Measurements from ENCODE around the gene FAM222B.
"Not testable (repeated sequence)": the region's sequence is repeated elsewhere in the genome, so short reads cannot be mapped to it uniquely, and the experiment has no call there.

Gene FAM222B, protein sequence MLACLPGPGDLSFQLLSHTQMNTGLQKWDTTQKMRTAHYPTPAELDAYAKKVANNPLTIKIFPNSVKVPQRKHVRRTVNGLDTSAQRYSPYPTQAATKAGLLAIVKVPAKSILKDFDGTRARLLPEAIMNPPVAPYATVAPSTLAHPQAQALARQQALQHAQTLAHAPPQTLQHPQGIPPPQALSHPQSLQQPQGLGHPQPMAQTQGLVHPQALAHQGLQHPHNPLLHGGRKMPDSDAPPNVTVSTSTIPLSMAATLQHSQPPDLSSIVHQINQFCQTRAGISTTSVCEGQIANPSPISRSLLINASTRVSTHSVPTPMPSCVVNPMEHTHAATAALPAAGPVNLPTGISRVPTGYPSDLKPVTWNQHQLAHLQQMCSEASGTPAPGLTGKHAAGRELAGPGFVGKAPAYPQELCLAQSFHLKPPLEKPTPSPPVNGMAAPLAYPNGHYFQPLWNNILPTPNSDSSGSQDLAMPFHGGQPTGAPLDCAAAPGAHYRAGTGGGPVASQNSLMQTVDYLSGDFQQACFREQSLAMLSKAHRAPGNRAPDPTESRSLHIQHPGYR
- 22.1 reads per million, percentile 49 among the genes with 10 or more reads in this experiment for total RNA-seq

DNA sequence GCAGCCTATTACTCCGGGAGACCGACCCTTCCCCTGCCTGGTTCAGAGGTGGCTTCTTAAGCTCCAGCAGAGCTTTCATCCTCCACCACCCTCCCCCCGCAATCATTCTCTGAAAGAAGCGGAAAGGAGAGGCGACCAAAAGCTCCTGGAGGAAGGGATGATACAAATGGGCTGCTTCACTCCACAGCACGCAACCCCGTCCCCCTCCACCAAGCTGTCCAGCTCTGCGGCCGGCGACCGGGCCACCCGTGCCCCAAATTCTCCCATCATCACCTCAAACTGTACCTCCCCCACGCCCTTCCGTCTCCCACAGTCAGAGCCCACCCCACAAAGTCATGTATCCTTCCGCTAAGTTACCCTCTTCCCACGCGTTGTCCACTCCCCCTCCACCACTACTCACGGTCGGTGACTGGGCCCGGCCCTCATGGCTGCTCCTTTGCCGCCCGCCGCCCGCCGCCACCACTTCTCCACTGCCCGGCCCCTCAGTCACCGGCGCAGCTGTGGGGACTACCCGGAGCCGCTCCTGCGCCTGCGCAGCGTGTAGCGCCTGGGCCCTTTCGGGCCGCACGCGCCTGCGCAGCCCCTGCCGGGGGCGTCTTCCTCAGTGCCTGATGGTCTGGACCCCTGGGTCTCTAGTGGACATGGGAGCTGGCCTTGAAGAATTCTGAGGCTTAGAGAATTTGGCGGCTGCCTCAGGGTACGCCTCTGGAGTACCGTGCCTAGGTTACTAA, at the start of gene FAM222B:
TSS of gene FAM222B (minus strand) at position 509 of the 731 bp plus-strand sequence. CDS start 76,123 bp downstream, outside the sequence.
- peak; percentile 77 for DNase-seq

DNA sequence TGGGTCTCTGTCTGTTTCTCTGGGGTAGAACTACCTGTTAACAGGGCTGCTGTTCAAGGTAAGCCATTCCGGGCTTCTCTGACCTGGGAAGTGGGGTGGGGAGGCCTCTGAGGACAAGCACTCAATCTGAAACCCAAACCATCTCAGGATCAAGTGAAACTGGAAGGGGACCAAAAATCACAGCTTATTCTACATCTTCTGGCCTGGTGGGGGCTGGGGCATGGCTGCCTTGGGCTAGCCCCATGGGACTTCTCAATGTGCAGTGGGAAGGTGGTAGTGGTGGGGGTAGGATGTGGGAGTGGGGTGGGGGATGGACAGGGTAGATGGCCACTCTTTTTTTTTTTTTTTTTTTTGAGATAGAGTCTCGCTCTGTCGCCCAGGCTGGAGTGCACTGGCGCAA, 49.4 kb upstream of the FAM222B start:
- DNase-seq, result no peak

DNA sequence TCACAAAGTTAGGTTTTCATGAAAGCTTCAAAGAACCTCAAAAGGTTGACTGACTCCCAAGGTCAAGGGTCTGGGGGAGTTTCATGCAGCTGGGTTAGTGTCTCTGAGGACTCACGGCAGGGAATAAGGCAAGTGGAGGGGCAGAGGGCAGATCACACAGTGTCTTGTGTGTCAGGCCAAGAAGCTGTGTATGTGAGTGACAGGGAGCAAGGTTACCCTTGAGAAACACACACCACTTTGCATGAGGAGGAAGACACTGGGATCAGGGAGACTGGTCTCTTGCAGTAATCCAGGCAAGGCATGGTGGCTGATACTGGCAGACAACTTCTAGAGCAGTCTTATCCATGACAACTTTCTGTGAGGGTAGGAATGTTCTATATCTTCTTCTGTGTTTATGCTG, 48.6 kb upstream of the FAM222B start:
- no peak for DNase-seq

DNA sequence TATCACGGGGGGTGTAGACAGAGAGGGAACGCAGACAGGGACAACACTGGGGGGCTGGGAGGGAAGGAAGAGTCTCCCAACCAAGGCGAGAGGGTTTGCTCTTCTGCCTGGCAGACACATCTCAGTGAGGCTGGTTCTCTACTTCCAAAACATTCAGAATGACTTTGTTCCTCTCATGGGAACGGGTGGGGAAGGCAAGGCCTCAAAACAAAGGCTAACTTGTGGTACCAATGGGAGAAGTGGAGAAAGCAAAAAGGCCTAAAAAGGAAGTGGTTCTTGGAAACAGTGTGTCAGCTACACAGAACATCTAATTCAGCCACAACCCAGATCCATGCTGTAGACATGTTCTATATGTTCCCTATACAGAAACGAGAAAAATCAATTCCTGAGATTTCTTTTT, 47.4 kb upstream of the FAM222B start:
- DNase-seq, result no peak

DNA sequence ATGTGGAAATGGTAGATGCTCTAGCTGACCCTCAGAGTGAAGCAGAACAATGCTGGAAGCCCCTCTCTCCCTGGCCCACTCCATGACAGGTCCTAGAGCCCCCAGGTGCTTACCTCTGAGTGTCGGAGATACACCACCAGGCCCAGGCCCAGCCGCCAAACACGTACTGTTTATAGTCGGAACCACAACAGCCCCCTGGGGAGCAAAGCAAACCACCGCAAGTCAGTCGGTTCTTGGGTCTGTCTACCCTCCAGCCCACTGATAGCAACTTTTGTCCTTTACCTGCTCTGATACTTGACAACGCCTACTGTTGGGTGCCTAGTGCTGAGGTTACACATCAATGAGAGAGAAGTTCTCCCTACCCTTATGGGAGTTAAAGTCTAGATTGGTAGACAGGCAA, 46.2 kb upstream of the FAM222B start:
- no peak for DNase-seq

DNA sequence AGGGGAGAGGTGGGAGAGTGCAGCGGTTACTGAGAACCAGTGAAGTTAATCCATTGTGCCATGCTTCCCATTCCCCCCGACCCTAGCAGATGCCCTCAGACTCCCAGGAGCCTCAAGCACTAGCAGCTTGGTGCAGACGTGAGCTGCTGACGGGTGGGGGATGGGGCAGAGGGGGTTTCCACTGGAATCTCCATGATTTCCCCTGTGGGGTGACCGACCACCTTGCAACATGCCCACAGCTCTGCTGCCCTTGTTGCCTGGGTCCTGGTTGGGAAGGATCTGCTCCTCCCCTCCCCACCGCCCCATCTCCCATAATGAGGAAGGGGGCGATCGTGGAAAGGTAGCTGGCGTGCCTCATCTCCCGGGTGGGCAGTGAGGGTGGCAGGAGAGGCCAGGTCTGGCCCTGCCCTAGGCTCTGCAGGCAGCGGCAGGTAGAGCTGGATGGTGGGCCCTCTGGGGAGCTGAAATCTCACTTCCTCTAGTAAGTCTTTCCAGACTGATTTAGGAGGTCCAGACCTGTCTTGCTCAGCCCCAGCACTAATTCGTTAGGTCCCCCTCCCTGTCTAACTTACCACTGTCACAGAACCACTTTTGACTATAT, 45.4 kb upstream of the FAM222B start:
- DNase-seq, result no peak

DNA sequence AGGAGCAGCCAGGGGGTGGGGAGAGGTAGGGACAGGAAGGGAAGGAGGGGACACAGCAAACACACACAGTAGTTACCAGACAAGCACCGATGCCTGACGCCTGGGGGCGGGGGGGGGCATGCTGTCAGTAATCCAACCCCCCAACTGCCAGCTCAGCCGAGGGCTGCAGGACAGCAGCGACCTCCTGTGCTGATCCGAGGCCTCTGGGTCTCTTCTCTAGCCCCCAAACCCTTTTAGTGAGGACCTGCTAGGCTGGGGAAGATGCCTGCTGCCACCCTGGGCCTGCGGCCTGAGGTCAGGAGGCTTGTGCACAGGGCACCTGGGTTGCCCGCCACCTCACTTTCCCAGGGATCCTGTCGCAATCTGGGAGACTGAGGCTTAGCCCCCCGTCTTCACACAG, 43.4 kb upstream of the FAM222B start:
- DNase-seq, result no peak

DNA sequence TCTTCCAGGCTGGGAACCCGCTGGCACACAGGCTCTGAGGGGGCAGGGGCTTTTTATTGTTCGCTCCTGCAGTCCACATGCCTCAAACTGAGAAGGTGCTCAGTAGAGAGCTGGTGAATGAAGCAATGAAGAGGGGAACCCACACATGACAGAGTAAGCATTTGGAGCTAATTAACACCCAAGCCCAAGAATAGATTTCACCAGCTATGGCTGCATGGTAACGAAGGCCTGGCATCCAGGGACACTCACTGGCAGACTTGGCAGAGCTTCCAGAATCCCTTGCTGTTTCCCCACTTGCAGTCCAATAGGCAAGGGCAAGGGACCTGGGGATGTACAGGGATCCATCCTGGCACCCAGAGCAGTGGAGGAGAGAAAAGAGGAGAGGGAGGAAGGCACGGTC, 42.8 kb upstream of the FAM222B start:
- no peak for DNase-seq

DNA sequence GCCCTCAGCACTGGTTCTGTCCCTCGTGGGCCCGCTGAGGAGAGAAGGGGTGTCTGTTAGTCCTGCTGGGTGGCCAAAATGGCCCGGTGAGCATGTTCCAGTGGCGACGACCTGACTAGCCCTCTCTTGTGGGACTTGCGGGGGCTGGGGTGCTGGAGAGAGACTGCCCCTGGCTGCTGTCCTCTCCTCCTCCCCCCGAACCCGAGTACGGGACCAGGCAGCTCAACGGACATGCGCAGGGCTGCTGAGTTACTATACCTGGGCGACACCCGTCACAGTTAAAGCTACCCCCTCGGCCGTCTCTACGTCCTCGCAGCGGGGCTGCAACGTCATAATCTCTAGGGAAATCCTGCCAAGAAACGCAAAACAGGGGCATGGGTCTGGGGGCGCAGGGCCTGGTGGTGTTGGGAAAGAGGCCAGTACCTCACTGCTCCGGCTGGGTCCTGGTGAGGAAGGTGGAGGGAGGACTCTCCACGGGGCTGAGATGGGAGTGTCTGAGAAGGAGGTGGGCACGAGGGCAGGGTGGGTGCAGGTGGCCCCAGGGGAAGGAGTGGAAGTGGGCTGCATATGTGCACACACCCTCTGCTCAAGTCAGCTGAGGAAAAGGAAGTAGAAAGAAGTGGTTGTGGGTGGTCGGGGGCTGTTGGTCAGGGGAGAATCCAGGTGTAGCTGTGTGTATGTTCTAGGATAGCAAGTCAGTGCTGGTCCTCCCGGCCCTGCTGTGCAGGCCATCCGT, 41.5 kb upstream of the FAM222B start:
- DNase-seq, result no peak

DNA sequence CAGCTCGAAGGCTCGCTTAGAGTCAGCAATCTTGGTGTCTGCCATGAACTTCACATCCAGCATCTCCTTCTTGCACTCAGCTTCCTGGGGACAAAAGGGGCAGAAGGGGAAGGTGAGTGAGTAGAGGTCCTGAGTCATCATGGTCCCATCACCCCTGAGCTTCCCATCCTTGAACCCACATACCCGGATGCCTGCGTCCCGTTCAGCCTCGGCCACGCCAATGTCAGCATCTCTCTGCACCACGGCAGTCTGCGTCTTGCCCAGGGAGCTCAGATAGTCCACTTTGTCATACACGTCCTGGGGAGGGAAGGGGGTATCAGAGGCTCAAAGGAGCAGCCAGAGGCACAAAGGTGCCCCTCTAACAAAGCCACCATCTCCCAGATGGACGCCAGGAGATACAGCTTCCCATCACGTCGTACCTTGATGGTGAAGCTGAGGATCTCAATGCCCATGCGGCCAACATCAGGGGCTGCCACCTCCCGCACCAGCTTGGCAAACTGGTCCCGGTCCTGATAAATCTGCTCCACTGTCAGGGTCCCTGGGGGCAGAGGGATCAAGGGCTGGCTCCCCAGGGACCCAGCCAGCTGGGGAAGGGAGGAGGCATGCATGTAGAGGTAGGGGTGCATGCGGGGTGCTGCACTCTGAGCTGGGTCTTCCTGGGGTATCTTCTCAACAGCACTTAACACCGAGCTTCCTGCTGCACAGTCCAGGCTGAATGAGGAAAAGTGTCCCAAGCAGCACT, 39.7 kb upstream of the FAM222B start:
- DNase-seq, result no peak

DNA sequence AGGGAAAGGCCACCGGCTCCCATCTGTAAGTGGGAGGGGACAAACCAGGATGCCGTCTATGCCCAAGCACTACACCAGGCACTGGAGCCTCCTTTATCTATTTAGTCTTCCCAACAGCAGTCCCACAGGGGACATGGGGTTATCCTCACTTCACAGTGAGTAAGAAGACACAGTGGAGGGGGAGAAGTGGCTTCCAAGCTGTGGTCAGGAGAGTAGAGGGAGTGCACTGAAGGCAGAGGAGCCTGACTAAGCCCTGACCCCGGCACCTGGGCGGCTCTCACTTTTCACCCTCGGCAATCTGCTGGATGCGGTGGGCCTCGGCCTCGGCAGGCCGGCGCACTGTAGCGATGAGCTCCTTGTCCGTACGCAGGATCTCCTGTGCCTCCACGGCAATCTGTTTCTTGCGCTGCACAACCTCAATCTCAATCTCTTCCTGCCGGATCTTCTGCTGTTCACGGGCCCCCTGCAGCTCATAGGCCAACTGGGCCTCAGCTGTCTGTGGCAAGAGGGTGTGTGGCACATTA, 39.0 kb upstream of the FAM222B start:
- no peak for DNase-seq

DNA sequence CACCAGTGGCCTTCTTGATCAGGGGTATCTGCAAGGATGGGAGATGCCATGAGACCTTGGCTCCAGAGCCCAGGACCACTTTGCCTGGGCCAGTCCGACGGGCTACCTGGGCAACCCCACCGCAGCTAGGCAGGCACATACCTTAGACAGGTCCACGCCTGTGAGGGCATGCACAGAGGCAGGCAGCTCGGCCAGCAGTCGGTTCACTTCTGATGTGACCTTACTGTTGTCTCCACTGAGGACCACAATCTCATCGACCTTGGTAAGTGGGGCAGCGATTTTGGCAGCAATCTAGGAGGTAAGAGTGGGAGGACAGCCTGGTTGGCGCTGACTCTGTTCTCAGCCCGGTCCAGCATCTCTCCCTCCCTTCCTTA, 38.0 kb upstream of the FAM222B start:
- DNase-seq, result no peak

DNA sequence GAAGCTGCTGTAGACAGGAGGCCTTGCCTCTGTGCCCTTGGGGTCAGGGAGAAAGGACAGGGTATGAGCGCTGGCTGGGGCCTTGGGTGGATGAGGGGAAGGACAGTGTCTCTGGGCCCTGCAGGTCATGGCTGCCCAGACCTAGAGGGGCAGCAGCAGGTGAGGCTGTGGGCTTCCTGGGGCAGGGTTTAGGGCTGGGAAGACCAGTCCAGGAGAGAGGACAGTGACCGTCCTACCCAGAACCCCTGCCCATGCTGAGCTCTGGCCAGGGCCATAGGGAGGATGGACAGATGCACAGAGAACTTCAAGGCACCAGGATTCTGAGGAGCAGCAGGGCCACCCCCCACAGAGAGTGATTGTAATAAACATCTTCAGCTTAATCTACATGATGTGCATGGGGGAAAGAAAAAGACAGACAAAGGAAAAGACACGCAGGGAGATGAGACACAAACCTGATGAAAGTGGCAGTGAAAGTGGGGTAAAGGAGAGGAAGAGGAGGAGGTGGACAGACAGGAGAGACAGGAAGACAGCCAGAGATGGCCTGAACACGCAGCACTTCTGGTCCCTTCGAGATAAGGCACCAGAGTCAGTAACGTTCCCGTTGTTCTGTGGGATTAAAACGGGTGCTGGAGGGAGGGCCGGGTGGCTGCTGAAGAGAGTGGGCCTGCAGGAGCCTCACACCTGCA, 37.4 kb upstream of the FAM222B start:
- no peak for DNase-seq

DNA sequence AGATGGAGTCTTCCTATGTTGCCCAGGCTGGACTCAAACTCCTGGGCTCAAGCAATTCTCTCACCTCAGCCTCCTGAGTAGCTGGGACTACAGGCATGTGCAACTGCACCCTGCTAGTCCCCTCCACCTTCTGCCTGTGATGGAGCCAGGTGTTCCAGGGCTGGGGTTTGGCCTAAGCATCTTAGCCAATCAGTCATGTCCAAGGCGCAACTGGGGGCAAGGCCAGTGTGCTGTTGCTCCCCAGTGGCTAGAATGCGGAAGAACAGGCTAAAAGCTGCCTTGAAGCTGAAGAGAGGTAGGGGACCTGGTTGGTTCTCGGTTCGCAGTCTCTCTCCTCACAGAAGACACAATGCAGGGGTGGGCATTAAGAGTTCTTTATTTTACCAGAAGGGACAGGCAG, 36.4 kb upstream of the FAM222B start:
- DNase-seq, result no peak

DNA sequence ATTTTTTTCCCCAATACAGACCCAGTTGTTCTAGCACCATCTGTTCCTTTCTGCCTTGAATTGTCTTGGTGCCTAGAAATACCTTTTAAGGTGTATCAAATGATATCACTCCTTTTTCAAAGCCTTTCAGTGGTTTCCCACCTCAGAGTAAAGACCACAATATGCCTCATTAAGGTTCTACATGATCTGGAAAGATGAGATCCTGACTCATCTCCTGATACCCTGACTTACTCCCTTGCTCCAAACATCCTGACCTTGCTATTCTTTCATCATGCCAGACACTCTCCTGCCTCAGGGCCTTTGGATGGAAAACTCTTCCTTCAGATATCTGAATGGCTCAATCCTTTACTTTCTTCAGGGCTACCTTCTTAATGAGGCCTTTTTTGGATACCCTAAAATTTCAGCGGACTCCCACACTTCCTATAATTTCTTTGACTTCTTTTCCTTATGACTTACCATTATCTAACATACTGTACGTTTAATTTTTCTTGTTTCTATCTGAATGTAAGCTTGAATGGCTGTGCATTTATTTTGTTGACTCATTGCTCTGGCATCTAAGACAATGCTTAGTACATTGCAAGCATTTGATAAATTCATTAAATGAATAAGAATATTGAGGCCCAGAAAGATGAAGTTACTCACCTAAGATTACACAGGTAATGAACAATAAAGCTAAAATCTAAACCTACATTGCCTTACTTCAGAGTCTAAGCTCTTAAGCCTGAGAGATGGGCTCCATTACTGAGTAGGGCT, 35.7 kb upstream of the FAM222B start:
- no peak for DNase-seq

DNA sequence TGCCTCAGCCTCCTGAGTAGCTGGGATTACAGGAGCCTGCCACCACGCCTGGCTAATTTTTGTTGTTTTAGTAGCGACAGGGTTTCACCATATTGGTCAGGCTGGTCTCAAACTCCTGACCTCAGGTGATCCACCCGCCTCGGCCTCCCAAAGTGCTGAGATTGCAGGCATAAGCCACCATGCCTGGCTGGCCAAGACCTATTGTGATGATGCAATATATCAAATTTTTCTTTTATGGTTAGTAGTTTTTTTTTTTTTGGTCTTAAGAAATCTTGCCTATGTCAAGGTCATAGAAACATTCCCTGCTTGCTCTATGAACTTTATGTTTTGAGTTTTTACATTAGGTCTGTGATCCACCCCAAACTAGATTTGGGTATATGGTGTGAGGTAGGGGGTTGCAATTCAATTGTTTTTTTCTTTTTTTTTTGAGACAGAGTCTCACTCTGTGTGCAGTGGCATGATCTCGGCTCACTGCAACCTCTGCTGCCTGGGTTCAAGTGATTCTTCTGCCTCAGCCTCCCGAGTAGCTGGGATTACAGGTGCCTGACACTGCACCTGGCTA, 34.6 kb upstream of the FAM222B start:
- not testable (repeated sequence) for DNase-seq

DNA sequence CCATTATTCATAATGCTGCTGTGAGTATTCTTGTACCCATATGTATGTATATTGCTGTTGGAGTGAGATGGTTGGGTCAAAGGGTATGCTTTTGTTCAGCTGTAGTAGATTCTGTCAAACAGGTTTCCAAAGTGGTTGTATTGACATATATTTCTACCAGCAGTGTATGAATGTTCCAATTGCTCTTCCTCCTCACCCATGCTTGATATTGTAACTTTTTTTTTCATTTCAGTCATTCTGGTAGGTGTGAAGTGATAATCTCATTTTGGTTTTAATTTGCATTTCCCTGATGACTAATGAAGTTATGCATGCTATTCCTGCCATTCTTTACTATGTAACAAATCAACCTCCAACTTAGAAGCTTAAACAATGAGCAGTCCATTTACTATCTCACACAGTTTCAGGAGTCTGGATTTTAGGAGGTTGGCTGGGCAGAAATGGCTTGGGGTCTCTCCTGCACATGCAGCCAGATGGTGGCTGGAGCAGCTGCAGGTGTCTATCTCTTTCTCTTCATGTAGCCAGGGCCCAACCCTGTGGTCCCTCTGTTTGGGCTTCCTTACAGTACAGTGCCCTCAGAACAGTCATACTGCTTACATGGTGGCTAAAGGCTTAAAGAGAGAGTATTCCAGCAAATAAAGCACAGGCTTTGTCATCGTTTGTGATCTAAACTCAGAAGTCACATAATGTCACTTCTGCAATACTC, 33.4 kb upstream of the FAM222B start:
- DNase-seq, result no peak

DNA sequence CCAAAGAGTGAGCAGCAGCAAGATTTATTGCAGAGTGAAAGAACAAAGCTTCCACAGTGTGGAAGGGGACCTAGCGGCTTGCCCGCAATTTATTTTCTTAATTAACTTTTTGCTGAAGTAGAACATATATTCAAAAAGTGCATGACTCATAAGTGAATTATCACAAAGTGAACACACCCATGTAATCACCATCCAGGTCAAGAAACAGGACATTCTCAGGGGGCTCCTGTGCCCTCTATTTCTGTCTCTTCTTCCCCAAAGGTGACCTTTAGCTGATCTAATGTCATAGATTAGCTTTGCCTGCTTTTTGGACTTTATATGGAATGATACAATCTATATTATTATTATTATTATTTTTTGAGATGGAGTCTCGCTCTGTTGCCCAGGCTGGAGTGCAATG, 32.2 kb upstream of the FAM222B start:
- no peak for DNase-seq

DNA sequence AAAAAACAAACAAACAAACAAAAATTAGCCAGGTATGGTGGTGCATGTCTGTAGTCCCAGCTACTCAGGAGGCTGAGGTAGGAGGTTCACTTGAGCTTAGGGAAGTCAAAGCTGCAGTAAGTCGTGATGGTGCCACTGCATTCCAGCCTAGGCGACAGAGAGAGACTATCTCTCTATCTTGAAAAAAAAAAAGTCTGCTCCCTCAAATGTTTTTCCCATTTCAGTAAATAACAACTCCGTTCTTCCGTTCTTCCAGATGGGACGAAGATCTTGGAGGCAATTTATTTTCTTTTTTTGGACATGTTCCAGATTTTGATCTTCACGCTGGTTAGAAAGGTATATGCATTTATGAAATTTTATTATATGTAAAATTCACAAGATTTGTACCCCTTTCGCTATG, 31.2 kb upstream of the FAM222B start:
- no peak for DNase-seq

Data from effector CD4-positive, alpha-beta T cell (primary cell).